PC-9 (cell line): ENCODE measurements around the gene TMEM132C. TPM values are rescaled to one million over a fixed set of nuclear protein-coding genes. Genes with fewer than 3 reads are reported as not detected.

Experiments used
- BruUV-seq: library from RNA; stranded (reverse); fragments of 400-500 nt; replicated peaks from 2 replicates; lab custom pipeline; 2021; lab: Mats Ljungman, UMichigan
- CTCF ChIA-PET: fragments of 300-600 bp; sonication (Branson Sonifier 250); formaldehyde crosslinking; loops from one replicate; lab custom pipeline; 2022; ENCODE audit warnings: antibody characterized with exemption; lab: Charles Lee
- POLR2A ChIA-PET: fragments of 300-600 bp; sonication (Branson Sonifier 250); formaldehyde crosslinking; loops from one replicate; lab custom pipeline; 2022; ENCODE audit warnings: antibody characterized with exemption; ENCODE audit not compliant: unreplicated experiment; lab: Charles Lee
- DNase-seq, 2 experiments: peaks; one replicate each; pipeline versions ENCODE4 v3.0.0 to v3.0.0-alpha.2; 2015 to 2022; ENCODE audit warnings: mixed read lengths in 1 of 2
- H2AFZ ChIP-seq: fragments of 200-600 bp; sonication (generic); 2 replicates; pipeline ENCODE4 v1.8.1; 2017; ENCODE audit warnings: antibody characterized with exemption
- H3F3A ChIP-seq: fragments of 200-600 bp; sonication (generic); 2 replicates; pipeline ENCODE4 v1.8.1; 2017; ENCODE audit warnings: antibody characterized with exemption, mild to moderate bottlenecking, low read depth; ENCODE audit not compliant: insufficient read depth
- H3K27ac ChIP-seq: fragments of 200-600 bp; sonication (generic); 2 replicates; pipeline ENCODE4 v1.6.1; 2016; ENCODE audit warnings: mixed run types
- H3K27me3 ChIP-seq: fragments of 200-600 bp; sonication (generic); 2 replicates; pipeline ENCODE4 v1.6.1; 2016; ENCODE audit warnings: low read depth, mixed run types; ENCODE audit not compliant: insufficient read depth
- H3K36me3 ChIP-seq: fragments of 200-600 bp; sonication (generic); 2 replicates; pipeline ENCODE4 v1.6.1; 2016; ENCODE audit warnings: low read depth, mixed run types
- H3K4me1 ChIP-seq: fragments of 200-600 bp; sonication (generic); replicated peaks from 2 replicates; pipeline ENCODE4 v1.6.1; 2016; ENCODE audit warnings: mixed run types; ENCODE audit not compliant: insufficient read depth
- H3K4me2 ChIP-seq: fragments of 200-600 bp; sonication (generic); 2 replicates; pipeline ENCODE4 v1.6.1; 2017; ENCODE audit warnings: mixed run types
- H3K4me3 ChIP-seq: fragments of 200-600 bp; sonication (generic); 2 replicates; pipeline ENCODE4 v1.6.1; 2016; ENCODE audit warnings: mixed run types
- H3K79me2 ChIP-seq: fragments of 200-600 bp; sonication (generic); 2 replicates; pipeline ENCODE4 v1.6.1; 2017; ENCODE audit warnings: low read depth, mixed run types
- H3K9me2 ChIP-seq: fragments of 200-600 bp; sonication (generic); 2 replicates; pipeline ENCODE4 v1.8.1; 2017; ENCODE audit warnings: mild to moderate bottlenecking; ENCODE audit not compliant: insufficient read depth
- H3K9me3 ChIP-seq: fragments of 200-600 bp; sonication (generic); 2 replicates; pipeline ENCODE4 v1.8.1; 2016; ENCODE audit warnings: low read depth; ENCODE audit not compliant: insufficient read depth
- H4K20me1 ChIP-seq: fragments of 200-600 bp; sonication (generic); 2 replicates; pipeline ENCODE4 v1.8.1; 2017; ENCODE audit not compliant: insufficient read depth
- CTCF ChIP-seq: fragments of 200-600 bp; sonication (generic); conservative IDR thresholded peaks from 2 replicates; pipeline ENCODE4 v1.6.1; 2017; ENCODE audit warnings: mixed run types, antibody characterized with exemption, mild to moderate bottlenecking, moderate library complexity
- EZH2 ChIP-seq: fragments of 200-600 bp; sonication (generic); IDR thresholded peaks from 2 replicates; pipeline ENCODE4 v1.8.0; 2017; ENCODE audit warnings: antibody characterized with exemption, low read depth
- intact Hi-C: fragments of 100-400 bp; cut with micrococcal nuclease; formaldehyde crosslinking; loops from one replicate; pipeline ENCODE4 v1.10.0; 2022; ENCODE audit not compliant: unreplicated experiment
- total RNA-seq: library from RNA; stranded (reverse); gene quantifications from 2 replicates; pipeline ENCODE4 v1.2.3, GENCODE V29; 2021

The TMEM132C gene
- total RNA-seq, 1 experiment from 2014 or later: not detected

DNA sequence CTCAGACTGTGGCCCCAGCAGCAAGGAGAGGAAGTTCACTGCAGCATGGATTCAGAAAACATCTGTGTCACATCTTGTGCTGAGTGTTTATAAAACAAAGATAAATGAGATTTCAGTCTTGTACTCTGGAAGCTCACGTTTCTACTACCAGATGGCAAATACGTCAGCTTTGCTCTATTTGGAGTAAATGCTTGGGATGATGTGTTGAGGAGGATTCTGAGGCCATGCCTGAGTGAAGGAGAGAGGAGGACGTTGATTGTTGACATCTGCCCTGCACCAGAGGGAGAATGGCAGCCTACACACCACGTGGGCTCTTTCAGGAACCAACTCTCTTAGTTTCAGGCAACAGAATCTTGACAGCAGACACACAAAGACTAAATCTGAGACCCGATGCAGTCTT, 188.9 kb downstream of the TMEM132C start:
- H3K4me2 ChIP-seq: no peak overlapping the region
- DNase-seq: no peak
- H3K79me2 ChIP-seq: no peaks in the 10 kb centered on the region
- no peak overlapping the region for H3K27ac ChIP-seq
- intact Hi-C loops: no loop called here
- TF ChIP-seq CTCF (no peak), EZH2 (no peak)
- H3K4me3 ChIP-seq: no peak overlapping the region
- H3K4me1 ChIP-seq: no peaks in the 10 kb centered on the region
- H3K36me3 ChIP-seq: no peaks in the 10 kb centered on the region
- H3K27me3 ChIP-seq: peaks cover 24% of the 10 kb centered on the region
- no peaks in the 10 kb centered on the region for H3K9me2 ChIP-seq
- CTCF ChIA-PET: no interaction called here
- POLR2A ChIA-PET: no interaction called here
- no peaks in the 10 kb centered on the region for H3K9me3 ChIP-seq
- H4K20me1 ChIP-seq: no peaks in the 10 kb centered on the region
- no peaks in the 10 kb centered on the region for H3F3A ChIP-seq
- BruUV-seq: no TSS peak
- no peak overlapping the region for H2AFZ ChIP-seq

GRCh38 chr12:128456922-128457321, 190.0 kb downstream of the TMEM132C start:
- Histone ChIP-seq H3K36me3 (no peaks in the 10 kb centered on the region), H3K4me1 (no peaks in the 10 kb centered on the region), H3K9me3 (no peaks in the 10 kb centered on the region), H3K4me2 (no peak overlapping the region), H3F3A (no peaks in the 10 kb centered on the region), H2AFZ (no peak overlapping the region), H3K27me3 (peaks cover 22% of the 10 kb centered on the region), H3K4me3 (no peak overlapping the region), H3K79me2 (no peaks in the 10 kb centered on the region), H3K27ac (no peak overlapping the region), H4K20me1 (no peaks in the 10 kb centered on the region), H3K9me2 (no peaks in the 10 kb centered on the region)
- POLR2A ChIA-PET: no interaction called here
- intact Hi-C loops: no loop called here
- no peak for TF ChIP-seq CTCF
- TF ChIP-seq EZH2: no peak
- BruUV-seq: no TSS peak
- no peak for DNase-seq
- CTCF ChIA-PET: no interaction called here

DNA sequence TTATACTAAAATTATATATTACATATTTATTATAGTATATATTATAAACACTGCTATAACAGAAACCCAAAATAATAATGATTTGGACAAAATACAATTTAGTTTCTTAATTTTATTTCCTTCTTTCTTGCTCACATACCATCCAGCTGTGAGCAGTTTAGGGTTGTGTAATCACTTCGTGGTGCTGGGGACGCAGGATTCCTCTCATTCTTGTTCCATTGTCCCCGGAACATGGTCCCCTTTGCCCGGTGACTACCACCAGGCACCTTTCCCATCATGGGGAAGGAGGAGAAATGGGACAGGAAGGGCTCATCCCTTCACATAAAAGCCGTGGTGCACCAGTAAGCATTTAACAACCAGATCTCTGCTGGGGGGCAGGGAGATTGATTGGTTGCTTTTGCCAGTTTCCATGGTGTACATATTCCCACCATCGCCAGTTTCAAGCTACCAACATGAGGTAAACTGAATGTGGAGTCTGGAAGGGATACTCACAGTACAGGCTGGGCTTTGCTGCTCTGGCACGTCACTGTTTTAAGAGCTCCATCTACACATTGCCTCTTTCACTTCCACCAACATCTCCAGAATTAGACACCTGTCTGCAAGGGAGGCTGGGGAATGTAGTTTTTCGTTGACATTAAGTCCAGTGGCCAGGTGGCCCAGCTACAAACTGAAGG, 191.5 kb downstream of the TMEM132C start:
- no peaks in the 10 kb centered on the region for H3K9me2 ChIP-seq
- no peak overlapping the region for H3K4me3 ChIP-seq
- H3K4me1 ChIP-seq: no peaks in the 10 kb centered on the region
- DNase-seq: no peak
- no TSS peak for BruUV-seq
- TF ChIP-seq CTCF (no peak), EZH2 (no peak)
- no peaks in the 10 kb centered on the region for H3K9me3 ChIP-seq
- peaks cover 28% of the 10 kb centered on the region for H3K27me3 ChIP-seq
- no peaks in the 10 kb centered on the region for H3K36me3 ChIP-seq
- no peaks in the 10 kb centered on the region for H4K20me1 ChIP-seq
- no peaks in the 10 kb centered on the region for H3F3A ChIP-seq
- no peak overlapping the region for H3K4me2 ChIP-seq
- CTCF ChIA-PET: no interaction called here
- intact Hi-C loops: no loop called here
- H3K27ac ChIP-seq: no peak overlapping the region
- H2AFZ ChIP-seq: no peak overlapping the region
- H3K79me2 ChIP-seq: no peaks in the 10 kb centered on the region
- POLR2A ChIA-PET: no interaction called here
